CD14-positive monocyte (primary cell): ENCODE measurements around the gene SEZ6L. TPM values are rescaled to one million over a fixed set of nuclear protein-coding genes. Genes with fewer than 3 reads are reported as not detected.

Source experiments
- DNase-seq, 3 donors: peaks; one replicate each; pipeline ENCODE4 v3.0.0-alpha.2; 2011 to 2022
- H2AFZ ChIP-seq: 2 replicates; pipeline ENCODE4 v1.6.0; 2012; ENCODE audit warnings: mild to moderate bottlenecking, low read depth, low read length, inconsistent platforms; ENCODE audit not compliant: insufficient read depth, poor library complexity, severe bottlenecking
- H3K27ac ChIP-seq, 2 donors: 1 replicate in 1 of 2; 2 replicates in 1 of 2; pipeline ENCODE4 v1.5.1; 2012 to 2013; ENCODE audit warnings: low read length in 2 of 2, control low read depth in 1 of 2, inconsistent platforms in 1 of 2, low read depth in 1 of 2, mild to moderate bottlenecking in 1 of 2
- H3K27me3 ChIP-seq, 2 donors: one replicate each; pipeline versions ENCODE4 v1.6.0 to v1.6.1; 2011 to 2013; ENCODE audit warnings: low read length in 2 of 2; ENCODE audit not compliant: control insufficient read depth in 2 of 2, insufficient read depth in 2 of 2
- H3K36me3 ChIP-seq, 2 donors: replicated peaks in 1 of 2; 1 replicate in 1 of 2; 2 replicates in 1 of 2; pipeline versions ENCODE4 v1.5.1 to v1.6.1; 2012 to 2013; ENCODE audit warnings: low read length in 2 of 2, control low read depth in 1 of 2, inconsistent platforms in 1 of 2, mild to moderate bottlenecking in 1 of 2; ENCODE audit not compliant: insufficient read depth in 2 of 2, control insufficient read depth in 1 of 2
- H3K4me1 ChIP-seq, 2 donors: 1 replicate in 1 of 2; 2 replicates in 1 of 2; pipeline versions ENCODE4 v1.5.1 to v1.6.1; 2012 to 2013; ENCODE audit warnings: low read length in 2 of 2, control low read depth in 1 of 2, inconsistent platforms in 1 of 2, mild to moderate bottlenecking in 1 of 2, moderate library complexity in 1 of 2; ENCODE audit not compliant: insufficient read depth in 2 of 2, control insufficient read depth in 1 of 2
- H3K4me2 ChIP-seq: replicated peaks from 2 replicates; pipeline ENCODE3; 2012; ENCODE audit warnings: low read length, moderate library complexity, mild to moderate bottlenecking; ENCODE audit not compliant: poor library complexity, severe bottlenecking; ENCODE audit errors: extremely low read depth
- H3K4me3 ChIP-seq, 3 experiments: fragments of 200-600 bp in 1 of 3; sonication (generic) in 1 of 3; replicated peaks in 1 of 3; 1 replicate in 2 of 3; 2 replicates in 1 of 3; pipeline ENCODE4 v1.5.1; 2011 to 2013; ENCODE audit warnings: low read length in 3 of 3, mild to moderate bottlenecking in 3 of 3, control low read depth in 2 of 3, low read depth in 2 of 3, inconsistent platforms in 1 of 3, moderate library complexity in 1 of 3
- H3K79me2 ChIP-seq: 2 replicates; pipeline ENCODE4 v1.6.0; 2012; ENCODE audit warnings: mild to moderate bottlenecking, control low read depth, inconsistent platforms, low read length, moderate library complexity; ENCODE audit not compliant: insufficient read depth
- H3K9ac ChIP-seq: 2 replicates; pipeline ENCODE4 v1.6.0; 2017; ENCODE audit warnings: low read length, mild to moderate bottlenecking; ENCODE audit not compliant: insufficient read depth, poor library complexity, severe bottlenecking
- H3K9me3 ChIP-seq, 2 donors: replicated peaks in 1 of 2; 1 replicate in 1 of 2; 2 replicates in 1 of 2; pipeline versions ENCODE4 v1.5.1 to v1.6.1; 2012 to 2013; ENCODE audit warnings: low read length in 2 of 2, control low read depth in 1 of 2; ENCODE audit not compliant: control insufficient read depth in 1 of 2, insufficient read depth in 1 of 2
- H4K20me1 ChIP-seq: 2 replicates; pipeline ENCODE4 v1.6.0; 2012; ENCODE audit warnings: mild to moderate bottlenecking, low read length, control low read depth, moderate library complexity; ENCODE audit not compliant: insufficient read depth
- H3K27ac Mint-ChIP-seq, 7 donors: one replicate each; pipeline ENCODE4 v1.8.0; 2020; ENCODE audit warnings: mild to moderate bottlenecking in 7 of 7, mixed read lengths in 7 of 7, moderate library complexity in 6 of 7, inconsistent platforms in 2 of 7
- H3K27me3 Mint-ChIP-seq, 3 donors: one replicate each; pipeline ENCODE4 v1.8.0; 2021 to 2022; ENCODE audit warnings: low read depth in 3 of 3, mild to moderate bottlenecking in 3 of 3, mixed read lengths in 3 of 3, moderate library complexity in 3 of 3, inconsistent platforms in 1 of 3
- H3K36me3 Mint-ChIP-seq, 2 donors: one replicate each; pipeline ENCODE4 v1.8.0; 2020; ENCODE audit warnings: mixed read lengths in 2 of 2, inconsistent platforms in 1 of 2, mild to moderate bottlenecking in 1 of 2
- H3K4me1 Mint-ChIP-seq: one replicate; pipeline ENCODE4 v1.8.0; 2020; ENCODE audit warnings: mild to moderate bottlenecking, mixed read lengths
- H3K4me3 Mint-ChIP-seq, 2 donors: one replicate each; pipeline ENCODE4 v1.8.0; 2020; ENCODE audit warnings: mild to moderate bottlenecking in 2 of 2, mixed read lengths in 2 of 2, moderate library complexity in 1 of 2
- H3K9me3 Mint-ChIP-seq, 7 donors: one replicate each; pipeline ENCODE4 v1.8.0; 2020 to 2022; ENCODE audit warnings: mixed read lengths in 7 of 7, mild to moderate bottlenecking in 6 of 7, moderate library complexity in 6 of 7, inconsistent platforms in 2 of 7
- CTCF ChIP-seq: fragments of 200-600 bp; IDR thresholded peaks from one replicate; pipeline ENCODE4 v1.8.0; 2022; ENCODE audit warnings: antibody characterized with exemption, mild to moderate bottlenecking
- WGBS: methylation state at CpG from one replicate; pipeline ENCODE4 v1.1.5; 2013; ENCODE audit warnings: missing lambda C conversion rate; ENCODE audit not compliant: insufficient coverage; 5-methylcytosine and 5-hydroxymethylcytosine counted together
- intact Hi-C, 2 donors: fragments of 100-400 bp; cut with micrococcal nuclease; formaldehyde crosslinking; loops; one replicate each; pipeline versions ENCODE4 v1.15.0 to v1.15.1; 2023
- polyA plus RNA-seq, 3 donors: library from polyadenylated mRNA; depleted of rRNA in 1 of 3; unstranded in 2 of 3; stranded (reverse) in 1 of 3; fragments of 300-500 nt in 2 of 3; fragments of >200 nt in 1 of 3; fragmentation: Illumina TruSeq in 2 of 3; gene quantifications; 1 replicate in 2 of 3; 2 replicates in 1 of 3; pipeline ENCODE4 v1.2.3, GENCODE V29; 2012 to 2021

Gene SEZ6L
- polyA plus RNA-seq, 3 donors = 0.43 to 2.8 (median 0.71) TPM

DNA sequence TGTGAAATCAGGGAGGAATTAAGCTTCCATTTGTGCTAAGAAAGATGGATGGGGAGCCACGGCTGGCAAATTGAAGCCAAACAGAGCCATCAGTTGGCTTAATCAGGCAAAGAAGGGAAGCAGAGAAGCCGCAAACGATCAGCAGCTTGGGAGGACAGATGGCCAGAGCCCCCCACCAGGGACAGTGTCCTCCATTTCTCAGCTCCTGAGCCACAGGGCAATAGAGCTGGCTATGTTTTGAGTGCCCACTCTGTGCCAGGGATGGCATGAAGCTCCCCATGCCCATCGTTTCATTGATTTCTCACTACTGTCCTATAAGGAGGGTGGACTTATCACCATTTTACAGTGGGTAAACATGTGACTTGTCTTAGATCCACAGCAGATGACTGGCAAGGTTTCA, 133.5 kb downstream of the SEZ6L start:
- Histone ChIP-seq H3K4me3 (no peak overlapping the region), H3K79me2 (no peaks in the 10 kb centered on the region), H3K4me2 (no peak overlapping the region), H4K20me1 (no peaks in the 10 kb centered on the region), H3K9ac (no peak overlapping the region), H3K27me3 (no peaks in the 10 kb centered on the region), H3K36me3 (no peaks in the 10 kb centered on the region), H3K4me1 (no peaks in the 10 kb centered on the region), H3K27ac (no peak overlapping the region), H3K9me3 (no peaks in the 10 kb centered on the region), H2AFZ (no peak overlapping the region)
- H3K4me3 Mint-ChIP-seq = no peak overlapping the region
- intact Hi-C loops = no loop called here
- WGBS = 72% methylated on average over 3 of the region's 4 CpGs
- H3K27me3 Mint-ChIP-seq = peaks cover 0 to 10% (median 3%) of the 10 kb centered on the region in 3 donors
- no peak overlapping the region for H3K27ac Mint-ChIP-seq
- no peak for DNase-seq
- TF ChIP-seq CTCF = no peak
- no peaks in the 10 kb centered on the region for H3K36me3 Mint-ChIP-seq
- peaks cover 4% of the 10 kb centered on the region for H3K4me1 Mint-ChIP-seq
- peaks cover 0 to 2% (median 0%) of the 10 kb centered on the region in 7 donors for H3K9me3 Mint-ChIP-seq

DNA sequence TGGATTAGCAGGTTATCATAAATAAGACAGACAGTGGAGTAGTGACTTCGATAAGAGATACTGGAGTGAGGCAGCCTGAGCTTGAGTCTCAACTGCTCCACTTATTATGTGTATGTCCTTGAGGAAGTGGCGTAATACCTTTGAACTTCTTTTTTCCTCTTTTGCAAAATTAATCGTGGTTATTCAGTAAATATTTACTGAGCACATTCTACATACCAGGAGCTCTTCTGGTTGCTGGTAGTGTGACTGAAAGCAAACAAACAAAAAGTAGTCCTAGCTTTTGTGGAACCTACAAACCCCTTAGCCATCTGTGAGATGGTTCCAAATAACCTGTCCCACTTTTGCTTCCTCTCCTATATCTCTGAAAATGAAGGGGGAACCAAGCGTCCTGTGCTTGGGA, 134.2 kb downstream of the SEZ6L start:
- no CpG with 5 or more reads among the region's 4 CpGs for WGBS
- Mint-ChIP-seq H3K36me3 (no peaks in the 10 kb centered on the region), H3K4me3 (no peak overlapping the region), H3K27ac (no peak overlapping the region), H3K27me3 (peaks cover 2 to 10% (median 4%) of the 10 kb centered on the region in 3 donors), H3K4me1 (peaks cover 4% of the 10 kb centered on the region), H3K9me3 (peaks cover 0 to 2% (median 0%) of the 10 kb centered on the region in 7 donors)
- H3K4me3 ChIP-seq = no peak overlapping the region
- peaks cover 0 to 2% of the 10 kb centered on the region in 2 donors for H3K27me3 ChIP-seq
- H3K79me2 ChIP-seq = no peaks in the 10 kb centered on the region
- H2AFZ ChIP-seq = no peak overlapping the region
- DNase-seq = no peak
- no peak overlapping the region for H3K9ac ChIP-seq
- H3K36me3 ChIP-seq = no peaks in the 10 kb centered on the region
- no peaks in the 10 kb centered on the region for H3K4me1 ChIP-seq
- intact Hi-C loops = no loop called here
- H3K9me3 ChIP-seq = no peaks in the 10 kb centered on the region
- H3K4me2 ChIP-seq = no peak overlapping the region
- H4K20me1 ChIP-seq = no peaks in the 10 kb centered on the region
- H3K27ac ChIP-seq = no peak overlapping the region
- no peak for TF ChIP-seq CTCF
